MCF 10A (cell line): ENCODE data around the gene SLC22A4. TPM values are rescaled to one million over a fixed set of nuclear protein-coding genes. Genes with fewer than 3 reads are reported as not detected.

Source experiments
- BruUV-seq: library from RNA; stranded (reverse); fragments of 400-500 nt; replicated peaks from 2 replicates; lab custom pipeline; 2021; lab: Mats Ljungman, UMichigan
- CTCF ChIA-PET: fragments of 300-600 bp; sonication (Branson Sonifier 250); formaldehyde crosslinking; extraction: SDS; loops from one replicate; lab custom pipeline; 2021; ENCODE audit warnings: antibody characterized with exemption, inconsistent platforms; lab: Yijun Ruan, JAX
- POLR2A ChIA-PET: fragments of 300-600, 350-650 bp; sonication (Branson Sonifier 250); formaldehyde crosslinking; extraction: SDS; loops from one replicate; lab custom pipeline; 2020; ENCODE audit warnings: antibody characterized with exemption, inconsistent platforms; lab: Yijun Ruan, JAX
- DNase-seq: peaks from one replicate; pipeline ENCODE4 v3.0.0-alpha.2; 2018; ENCODE audit not compliant: unreplicated experiment
- H3K27ac Mint-ChIP-seq: one replicate; pipeline ENCODE4 v1.8.0; 2022; ENCODE audit warnings: mild to moderate bottlenecking, low read depth, mixed read lengths; ENCODE audit not compliant: unreplicated experiment
- H3K27me3 Mint-ChIP-seq: one replicate; pipeline ENCODE4 v1.8.0; 2022; ENCODE audit warnings: mixed read lengths; ENCODE audit not compliant: insufficient read depth, unreplicated experiment
- H3K36me3 Mint-ChIP-seq: one replicate; pipeline ENCODE4 v1.8.0; 2022; ENCODE audit warnings: mild to moderate bottlenecking, moderate library complexity, mixed read lengths; ENCODE audit not compliant: insufficient read depth, unreplicated experiment
- H3K4me1 Mint-ChIP-seq: one replicate; pipeline ENCODE4 v1.8.0; 2022; ENCODE audit warnings: mixed read lengths; ENCODE audit not compliant: insufficient read depth, unreplicated experiment
- H3K4me3 Mint-ChIP-seq: one replicate; pipeline ENCODE4 v1.8.0; 2022; ENCODE audit warnings: mild to moderate bottlenecking, moderate library complexity, mixed read lengths; ENCODE audit not compliant: unreplicated experiment
- H3K9me3 Mint-ChIP-seq: one replicate; pipeline ENCODE4 v1.8.0; 2022; ENCODE audit warnings: mixed read lengths; ENCODE audit not compliant: unreplicated experiment
- CTCF ChIP-seq: fragments of 200-600 bp; IDR thresholded peaks from one replicate; pipeline ENCODE4 v1.8.0; 2022; ENCODE audit warnings: antibody characterized with exemption, mild to moderate bottlenecking; ENCODE audit not compliant: unreplicated experiment
- intact Hi-C: fragments of 100-400 bp; cut with micrococcal nuclease; formaldehyde crosslinking; loops from 2 replicates; pipeline ENCODE4 v1.14.1; 2022
- total RNA-seq: library from RNA; stranded (reverse); gene quantifications from 2 replicates; pipeline ENCODE4 v1.2.3, GENCODE V29; 2022

Gene SLC22A4
- total RNA-seq, 1 experiment from 2014 or later = 17.5 TPM

- Mint-ChIP-seq H3K4me1 (peaks cover 52% of the 10 kb centered on the region), H3K9me3 (no peaks in the 10 kb centered on the region), H3K27ac (peak overlapping the region; percentile 99), H3K4me3 (peak overlapping the region; percentile 45), H3K27me3 (no peaks in the 10 kb centered on the region), H3K36me3 (peaks cover 7% of the 10 kb centered on the region)
- DNase-seq = peak; percentile 99
- no peak for TF ChIP-seq CTCF
- intact Hi-C loops = loop anchor here (1.0 kb wide), 1 partner anchor 69 kb away; the partner anchor contains the start of gene SLC22A4
- ChIA-PET CTCF (interaction anchor here (0.5 to 4.3 kb wide), 10 partner anchors 8 to 637 kb away, joined by 3 to 13 read pairs (median 5); partner anchors contain the start of gene SLC22A4), POLR2A (interaction anchor here (0.6 to 11.9 kb wide), 20 partner anchors 8 to 227 kb away, joined by 3 to 178 read pairs (median 4); partner anchors contain the start of genes IRF1, P4HA2 and SLC22A4)
- TSS peak; percentile 66 for BruUV-seq
Observed at GRCh38 chr5:132363431-132364112, 69.4 kb downstream of the SLC22A4 start.

- POLR2A ChIA-PET = interaction anchor here (0.6 to 11.9 kb wide), 18 partner anchors 8 to 1861 kb away, joined by 3 to 178 read pairs (median 4); partner anchors contain the start of genes IRF1, P4HA2 and SLC22A4
- peak; percentile 98 for DNase-seq
Observed at GRCh38 chr5:132364319-132364718, 70.1 kb downstream of the SLC22A4 start.

GRCh38 chr5:132365213-132365612 lies 71.0 kb downstream of the SLC22A4 start:
- Mint-ChIP-seq H3K27ac (peak overlapping the region; percentile 99), H3K4me3 (peak overlapping the region; percentile 45), H3K36me3 (peaks cover 7% of the 10 kb centered on the region), H3K9me3 (no peaks in the 10 kb centered on the region), H3K27me3 (no peaks in the 10 kb centered on the region), H3K4me1 (peaks cover 52% of the 10 kb centered on the region)
- intact Hi-C loops = loop anchor here (5.0 kb wide), 1 partner anchor 138 kb away; the partner anchor contains the start of gene P4HA2
- CTCF ChIA-PET = interaction anchor here (0.5 to 4.9 kb wide), 10 partner anchors 9 to 747 kb away, joined by 3 to 24 read pairs (median 4); partner anchors contain the start of genes IRF1 and SLC22A4
- no peak for TF ChIP-seq CTCF
- POLR2A ChIA-PET = interaction anchor here (0.9 to 11.9 kb wide), 16 partner anchors 10 to 191 kb away, joined by 3 to 178 read pairs (median 6); partner anchors contain the start of genes IRF1, P4HA2, RAD50 and SLC22A4
- no TSS peak for BruUV-seq
- DNase-seq = peak; percentile 80

More at GRCh38 chr5:132364319-132364718, 70.1 kb downstream of the SLC22A4 start:
- intact Hi-C loops = loop anchor here (1.0 kb wide), 1 partner anchor 70 kb away; the partner anchor contains the start of gene SLC22A4
- peaks cover 52% of the 10 kb centered on the region for H3K4me1 Mint-ChIP-seq
- H3K27ac Mint-ChIP-seq = peak overlapping the region; percentile 99
- CTCF ChIA-PET = interaction anchor here (0.9 to 4.3 kb wide), 6 partner anchors 8 to 184 kb away, joined by 5 to 13 read pairs (median 6); partner anchors contain the start of gene SLC22A4
- peaks cover 7% of the 10 kb centered on the region for H3K36me3 Mint-ChIP-seq
- no peaks in the 10 kb centered on the region for H3K27me3 Mint-ChIP-seq
- BruUV-seq = no TSS peak
- H3K4me3 Mint-ChIP-seq = peak overlapping the region; percentile 45
- H3K9me3 Mint-ChIP-seq = no peaks in the 10 kb centered on the region
- no peak for TF ChIP-seq CTCF
